Panc1 (cell line): Measurements from ENCODE around the gene MRTFA. TPM values are rescaled to one million over a fixed set of nuclear protein-coding genes. Genes with fewer than 3 reads are reported as not detected.

Experiments used
- ATAC-seq: fragments of 200-7000 bp; cut with Tn5 transposase; 2 replicates; pipeline ENCODE4 v1.9.1; 2020; ENCODE audit warnings: mild to moderate bottlenecking, moderate library complexity
- BruUV-seq: library from RNA; stranded (reverse); fragments of 400-500 nt; replicated peaks from 2 replicates; lab custom pipeline; 2021; lab: Mats Ljungman, UMichigan
- CTCF ChIA-PET: fragments of 300-600 bp; sonication (Branson Sonifier 250); formaldehyde crosslinking; loops from one replicate; lab custom pipeline; 2022; ENCODE audit warnings: antibody characterized with exemption; lab: Charles Lee
- POLR2A ChIA-PET: fragments of 300-600 bp; sonication (Branson Sonifier 250); formaldehyde crosslinking; loops from one replicate; lab custom pipeline; 2022; ENCODE audit warnings: antibody characterized with exemption; lab: Charles Lee
- DNase-seq: peaks from one replicate; pipeline ENCODE4 v3.0.0-alpha.2; 2010; ENCODE audit warnings: low read depth, low spot score
- H3K27ac ChIP-seq: 2 replicates; pipeline ENCODE4 v1.5.1; 2011; ENCODE audit warnings: mild to moderate bottlenecking, low read length, inconsistent platforms
- H3K27me3 ChIP-seq: fragments of 200-500 bp; sonication (Bioruptor generic); 2 replicates; pipeline ENCODE4 v1.6.0; 2014; ENCODE audit warnings: low read length, inconsistent platforms; ENCODE audit not compliant: control insufficient read depth, insufficient read depth
- H3K36me3 ChIP-seq: fragments of 200-500 bp; sonication (Bioruptor generic); 2 replicates; pipeline ENCODE4 v1.5.1; 2014; ENCODE audit warnings: inconsistent platforms, mild to moderate bottlenecking, low read length, moderate library complexity; ENCODE audit not compliant: control insufficient read depth, insufficient read depth
- H3K4me1 ChIP-seq: 2 replicates; pipeline ENCODE4 v1.5.1; 2011; ENCODE audit warnings: inconsistent platforms, mild to moderate bottlenecking, low read length, moderate library complexity; ENCODE audit not compliant: control insufficient read depth, insufficient read depth
- H3K4me3 ChIP-seq, 2 experiments: 2 replicates each; pipeline ENCODE4 v1.5.1; 2011 to 2012; ENCODE audit warnings: low read depth in 2 of 2, low read length in 2 of 2, mild to moderate bottlenecking in 2 of 2, inconsistent platforms in 1 of 2, moderate library complexity in 1 of 2
- H3K9me3 ChIP-seq: fragments of 200-500 bp; sonication (Bioruptor generic); 2 replicates; pipeline ENCODE4 v1.5.1; 2014; ENCODE audit warnings: low read depth, mild to moderate bottlenecking, inconsistent platforms, low read length, moderate library complexity; ENCODE audit not compliant: control insufficient read depth, insufficient read depth
- CTCF ChIP-seq: fragments of 450-650 bp; IDR thresholded peaks from 2 replicates; pipeline ENCODE4 v1.5.1; 2017; ENCODE audit warnings: mild to moderate bottlenecking
- POLR2AphosphoS5 ChIP-seq: IDR thresholded peaks from 2 replicates; pipeline ENCODE4 v1.6.1; 2012; ENCODE audit warnings: mild to moderate bottlenecking, low read depth, low read length, moderate library complexity
- REST ChIP-seq, 2 experiments: IDR thresholded peaks; 2 replicates each; pipeline ENCODE4 v1.6.1; 2011 to 2012; ENCODE audit warnings: low read depth in 2 of 2, control low read depth in 1 of 2, low read length in 1 of 2, mild to moderate bottlenecking in 1 of 2, moderate library complexity in 1 of 2; ENCODE audit not compliant: insufficient read depth in 1 of 2
- SIN3A ChIP-seq: IDR thresholded peaks from 2 replicates; pipeline ENCODE4 v1.6.1; 2012; ENCODE audit warnings: low read depth, mild to moderate bottlenecking, low read length, moderate library complexity, borderline replicate concordance; ENCODE audit not compliant: insufficient read depth
- TCF7L2 ChIP-seq: IDR thresholded peaks from 2 replicates; pipeline ENCODE4 v1.6.1; 2011; ENCODE audit warnings: mild to moderate bottlenecking, low read depth, low read length, inconsistent platforms
- in situ Hi-C: cut with HindIII; loops from 2 replicates; pipeline ENCODE4 v1.10.0; 2016; ENCODE audit warnings: low sequenced_read_pairs, low pct_unique_long_range_greater_than_20kb
- intact Hi-C: fragments of 100-400 bp; cut with micrococcal nuclease; formaldehyde crosslinking; loops from one replicate; pipeline ENCODE4 v1.10.0; 2022; ENCODE audit not compliant: unreplicated experiment
- total RNA-seq: library from RNA; stranded (reverse); gene quantifications from one replicate; pipeline ENCODE4 v1.2.1, GENCODE V29; 2021; ENCODE audit not compliant: unreplicated experiment

MRTFA gene
- total RNA-seq, 1 experiment from 2014 or later = 62.1 TPM

GRCh38 chr22:40403651-40404050 lies 232.9 kb downstream of the MRTFA start:
- H3K4me1 ChIP-seq = no peaks in the 10 kb centered on the region
- H3K27me3 ChIP-seq = no peaks in the 10 kb centered on the region
- POLR2A ChIA-PET = no interaction called here
- CTCF ChIA-PET = no interaction called here
- DNase-seq (no peak), ATAC-seq (no peak)
- H3K36me3 ChIP-seq = peaks cover 2% of the 10 kb centered on the region; the same call in 1 of the 2 replicates
- in situ Hi-C loops = no loop called here
- intact Hi-C loops = no loop called here
- H3K27ac ChIP-seq = no peak overlapping the region
- no TSS peak for BruUV-seq
- no peak for TF ChIP-seq TCF7L2
- TF ChIP-seq POLR2AphosphoS5 = no peak
- TF ChIP-seq SIN3A = no peak
- TF ChIP-seq CTCF = no peak
- TF ChIP-seq REST (IDR thresholded peaks at IDR 0.05; ENCODE audit: insufficient read depth in 1 of 2, low read depth in 2 of 2, low read length in 1 of 2) = no peak
- no peaks in the 10 kb centered on the region for H3K9me3 ChIP-seq
- H3K4me3 ChIP-seq = no peak overlapping the region

- intact Hi-C loops = no loop called here
- no peak for DNase-seq
- H3K36me3 ChIP-seq = peaks cover 2% of the 10 kb centered on the region; the same call in 1 of the 2 replicates
- H3K4me3 ChIP-seq = no peak overlapping the region
- no TSS peak for BruUV-seq
- no peak overlapping the region for H3K27ac ChIP-seq
- no peaks in the 10 kb centered on the region for H3K27me3 ChIP-seq
- ChIA-PET POLR2A (no interaction called here), CTCF (interaction anchor here (0.5 kb wide), 1 partner anchor 845 kb away, joined by 6 read pairs; no protein-coding TSS in a partner anchor)
- TF ChIP-seq TCF7L2 (no peak), SIN3A (no peak), CTCF (no peak), POLR2AphosphoS5 (no peak), REST (IDR thresholded peaks at IDR 0.05; ENCODE audit: insufficient read depth in 1 of 2, low read depth in 2 of 2, low read length in 1 of 2) (no peak)
- no peak for ATAC-seq
- H3K9me3 ChIP-seq = no peaks in the 10 kb centered on the region
- H3K4me1 ChIP-seq = no peaks in the 10 kb centered on the region
- in situ Hi-C loops = no loop called here
These were observed 233.4 kb downstream of the MRTFA start for GRCh38 chr22:40403141-40403540.
